WI38 (cell line): ENCODE data around the gene KIAA1549.

Source experiments
- H3K4me3 ChIP-seq: 2 replicates; pipeline ENCODE4 v1.5.1; 2011; ENCODE audit warnings: low read depth, mild to moderate bottlenecking, control low read depth, low read length
- TF ChIP-seq, protein P1 (sequence below): IDR thresholded peaks from 2 replicates; pipeline ENCODE4 v1.5.1; 2012; ENCODE audit warnings: low read depth, mild to moderate bottlenecking, control low read depth, low read length

KIAA1549 gene

DNA sequence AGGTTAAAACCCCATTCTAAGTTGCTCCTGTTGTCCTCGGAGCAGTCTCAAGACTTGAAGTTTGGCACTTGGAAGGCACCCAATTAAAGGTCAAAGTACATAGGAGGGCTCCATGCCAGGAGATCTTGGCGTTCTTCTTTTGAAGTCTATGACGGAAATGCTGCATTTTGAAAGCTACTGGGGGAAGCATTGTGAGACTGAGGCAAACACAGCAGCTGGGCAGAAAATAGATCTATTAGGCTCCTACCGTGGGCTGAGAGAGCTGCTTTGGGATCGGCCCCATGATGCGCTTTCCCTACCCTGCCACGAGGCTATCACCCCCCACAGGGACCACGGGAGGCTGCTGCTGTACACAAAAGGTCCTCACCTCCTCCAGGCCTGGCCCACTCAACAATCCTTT is 20.0 kb downstream of the KIAA1549 start:
- TF ChIP-seq, protein P1, sequence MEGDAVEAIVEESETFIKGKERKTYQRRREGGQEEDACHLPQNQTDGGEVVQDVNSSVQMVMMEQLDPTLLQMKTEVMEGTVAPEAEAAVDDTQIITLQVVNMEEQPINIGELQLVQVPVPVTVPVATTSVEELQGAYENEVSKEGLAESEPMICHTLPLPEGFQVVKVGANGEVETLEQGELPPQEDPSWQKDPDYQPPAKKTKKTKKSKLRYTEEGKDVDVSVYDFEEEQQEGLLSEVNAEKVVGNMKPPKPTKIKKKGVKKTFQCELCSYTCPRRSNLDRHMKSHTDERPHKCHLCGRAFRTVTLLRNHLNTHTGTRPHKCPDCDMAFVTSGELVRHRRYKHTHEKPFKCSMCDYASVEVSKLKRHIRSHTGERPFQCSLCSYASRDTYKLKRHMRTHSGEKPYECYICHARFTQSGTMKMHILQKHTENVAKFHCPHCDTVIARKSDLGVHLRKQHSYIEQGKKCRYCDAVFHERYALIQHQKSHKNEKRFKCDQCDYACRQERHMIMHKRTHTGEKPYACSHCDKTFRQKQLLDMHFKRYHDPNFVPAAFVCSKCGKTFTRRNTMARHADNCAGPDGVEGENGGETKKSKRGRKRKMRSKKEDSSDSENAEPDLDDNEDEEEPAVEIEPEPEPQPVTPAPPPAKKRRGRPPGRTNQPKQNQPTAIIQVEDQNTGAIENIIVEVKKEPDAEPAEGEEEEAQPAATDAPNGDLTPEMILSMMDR: no peak
- no peak overlapping the region for H3K4me3 ChIP-seq

DNA sequence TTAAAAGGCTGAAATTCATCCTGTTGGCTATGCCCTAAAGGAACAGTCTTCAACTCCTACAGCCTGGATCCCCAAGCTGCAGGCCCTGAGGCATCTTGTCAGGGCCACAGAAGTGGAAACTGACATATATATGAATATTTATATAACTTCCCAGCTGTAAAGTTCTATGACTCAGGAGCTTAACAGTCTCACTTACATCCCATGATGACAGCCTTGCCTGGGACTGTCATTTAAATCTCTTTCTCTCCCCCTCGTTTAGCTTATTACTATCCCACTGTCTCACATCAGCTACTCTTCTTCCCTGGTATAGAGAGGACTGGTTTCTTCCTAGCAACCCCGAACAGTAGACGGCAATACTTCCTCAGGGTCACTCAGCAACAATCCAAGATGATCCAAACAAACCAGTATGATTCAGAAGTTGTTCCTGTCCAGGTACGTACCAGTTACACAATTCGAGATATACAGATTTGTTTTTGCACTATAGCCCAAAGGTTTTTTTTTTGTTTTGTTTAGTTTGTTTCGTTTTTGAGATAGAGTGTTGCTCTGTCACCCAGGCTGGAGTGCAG is 22.7 kb downstream of the KIAA1549 start:
- H3K4me3 ChIP-seq: no peak overlapping the region
- TF ChIP-seq, protein P1: no peak

DNA sequence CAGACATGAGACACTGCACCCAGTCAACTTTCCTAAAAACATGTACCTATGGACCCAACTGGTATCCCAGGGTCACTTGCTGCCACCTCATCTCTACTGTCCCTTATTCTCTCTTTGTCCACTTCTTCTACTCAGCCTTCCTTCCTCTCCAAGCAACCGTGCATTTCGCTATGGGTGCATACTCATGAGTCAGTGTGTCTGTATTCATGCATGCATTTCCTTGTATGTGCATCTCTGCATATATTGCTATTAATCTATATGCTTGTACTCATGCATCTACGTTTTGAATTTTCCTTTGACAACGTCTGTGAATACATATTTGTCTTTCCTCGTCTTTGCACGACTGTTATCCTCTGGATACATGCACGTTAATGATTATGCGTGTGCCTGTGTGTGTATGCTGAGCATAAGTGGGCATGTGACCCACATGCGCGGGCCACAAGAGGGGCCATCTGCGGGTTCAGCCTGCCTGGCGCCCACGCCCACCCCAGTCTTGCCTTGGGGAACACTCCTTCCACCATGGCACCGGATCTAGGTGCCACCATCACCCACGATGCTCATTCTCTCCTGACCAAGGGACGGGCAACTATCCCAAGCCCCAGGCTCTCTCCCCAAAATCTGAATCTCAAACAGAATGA is 23.3 kb downstream of the KIAA1549 start:
- no peak overlapping the region for H3K4me3 ChIP-seq
- TF ChIP-seq, protein P1: no peak

DNA sequence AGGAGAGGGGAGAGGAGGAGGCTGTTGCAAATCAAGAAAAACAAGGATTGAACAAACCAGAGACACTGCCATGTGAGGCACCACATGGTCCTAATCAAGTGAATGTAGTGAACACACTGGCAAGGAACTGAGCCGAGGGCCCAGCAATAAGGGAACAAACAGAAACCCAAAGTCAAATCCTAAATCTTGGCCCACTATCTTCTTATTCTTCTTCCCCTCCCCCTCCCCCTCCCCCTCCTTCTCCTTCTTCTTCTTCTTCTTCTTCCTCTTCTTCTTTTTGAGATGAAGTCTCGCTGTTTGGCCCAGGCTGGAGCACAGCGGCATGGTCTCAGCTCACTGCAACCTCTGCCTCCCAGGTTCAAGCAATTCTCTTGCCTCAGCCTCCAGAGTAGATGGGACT is 24.0 kb downstream of the KIAA1549 start:
- no peak overlapping the region for H3K4me3 ChIP-seq
- TF ChIP-seq, protein P1: no peak

DNA sequence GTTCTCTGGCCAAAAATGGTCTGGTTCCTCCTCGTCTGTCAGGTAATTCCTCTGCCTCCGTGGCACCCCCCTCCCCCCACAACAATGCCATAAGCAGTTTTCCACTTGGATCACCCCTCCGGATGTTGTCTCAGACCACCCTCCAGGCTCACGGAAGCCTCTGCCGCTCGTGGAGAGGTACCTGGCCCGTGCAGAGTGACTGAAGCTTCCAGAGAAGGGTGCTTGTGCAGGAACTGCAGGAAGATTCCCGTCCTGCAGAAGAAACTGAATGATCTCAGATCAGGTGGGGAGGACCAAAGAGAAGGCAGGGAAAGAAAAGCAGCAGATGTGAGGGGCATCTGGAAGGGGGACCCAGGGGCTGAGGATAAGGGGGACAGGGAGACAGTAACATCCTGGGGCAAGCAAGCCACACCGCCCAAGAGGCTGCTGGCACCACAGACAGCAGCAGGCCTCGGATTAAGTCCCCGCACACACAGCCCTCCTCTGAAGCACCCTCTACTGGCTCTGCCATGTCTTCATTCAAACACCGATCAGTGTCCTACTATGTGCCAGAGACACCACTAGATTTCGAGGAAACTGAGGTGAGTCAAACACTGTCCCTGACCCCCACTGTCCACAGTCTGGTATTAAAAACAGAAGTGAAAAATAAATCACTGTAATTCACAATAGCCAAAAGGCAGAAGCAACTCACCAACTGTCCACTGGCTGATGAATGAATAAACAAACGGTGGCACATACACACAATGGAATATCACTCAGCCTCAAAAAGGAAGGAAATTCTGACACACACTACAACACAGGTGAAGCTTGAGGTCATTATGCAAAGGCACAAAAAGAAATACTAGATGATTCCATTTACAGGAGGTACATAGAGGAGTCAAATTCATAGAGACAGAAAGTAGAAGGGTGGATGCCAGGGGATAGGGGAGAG is 26.4 kb downstream of the KIAA1549 start:
- TF ChIP-seq, protein P1: no peak
- H3K4me3 ChIP-seq: no peak overlapping the region

DNA sequence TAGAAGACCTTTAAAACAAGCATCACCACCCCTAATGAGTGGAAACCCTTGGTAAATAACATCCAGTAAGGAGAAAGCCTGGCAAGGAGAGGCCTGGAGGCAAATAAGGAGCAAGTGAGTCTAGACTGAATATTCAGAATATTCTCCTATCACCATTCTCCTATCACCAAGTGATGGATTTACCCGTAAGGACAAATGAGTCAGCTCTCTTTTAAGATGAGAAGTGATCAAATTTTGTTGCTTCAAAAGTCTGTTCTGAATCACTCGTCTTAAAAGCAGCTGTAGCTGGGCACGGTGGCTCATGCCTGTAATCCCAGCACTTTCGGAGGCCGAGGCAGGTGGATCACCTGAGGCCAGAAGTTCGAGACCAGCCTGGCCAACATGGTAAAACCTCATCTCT is 28.4 kb downstream of the KIAA1549 start:
- TF ChIP-seq, protein P1: no peak
- no peak overlapping the region for H3K4me3 ChIP-seq

DNA sequence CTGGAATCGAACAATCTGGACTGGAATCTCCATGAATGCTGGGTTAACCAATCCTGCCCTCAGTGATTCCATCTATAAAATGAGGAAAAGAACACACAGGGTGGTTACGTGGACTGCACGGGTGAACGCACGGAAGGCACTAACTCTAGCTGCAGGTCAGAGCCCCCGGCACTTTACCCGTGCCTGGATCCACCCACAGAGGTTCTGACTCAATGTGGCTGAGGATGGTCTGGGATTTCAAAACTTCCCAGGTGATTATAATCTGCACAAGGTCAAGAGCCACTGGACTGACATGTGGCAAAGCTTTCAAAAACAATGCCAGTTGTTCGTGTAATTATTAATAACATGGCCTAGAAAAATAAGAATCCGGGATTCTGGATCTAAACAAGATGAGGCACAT is 29.2 kb downstream of the KIAA1549 start:
- no peak overlapping the region for H3K4me3 ChIP-seq
- TF ChIP-seq, protein P1: no peak
